Fibroblast of lung (primary cell): ENCODE data around the gene ACSS1. TPM values are rescaled to one million over a fixed set of nuclear protein-coding genes. Genes with fewer than 3 reads are reported as not detected.

Experiments
- DNase-seq, 2 donors: peaks; one replicate each; pipeline versions ENCODE4 v3.0.0 to v3.0.0-alpha.2; 2010; ENCODE audit warnings: low read depth in 2 of 2
- H2AFZ ChIP-seq: 2 replicates; pipeline ENCODE4 v1.5.1; 2012; ENCODE audit warnings: low read length, control low read depth, inconsistent platforms
- H3K27ac ChIP-seq: 2 replicates; pipeline ENCODE4 v1.5.1; 2011; ENCODE audit warnings: low read length, control low read depth; ENCODE audit not compliant: insufficient read depth
- H3K27me3 ChIP-seq: 2 replicates; pipeline ENCODE4 v1.5.1; 2011; ENCODE audit warnings: mild to moderate bottlenecking, low read length; ENCODE audit not compliant: control insufficient read depth, insufficient read depth
- H3K36me3 ChIP-seq: 2 replicates; pipeline ENCODE4 v1.5.1; 2011; ENCODE audit warnings: low read length; ENCODE audit not compliant: control insufficient read depth, insufficient read depth
- H3K4me1 ChIP-seq: 2 replicates; pipeline ENCODE4 v1.5.1; 2011; ENCODE audit warnings: low read length; ENCODE audit not compliant: control insufficient read depth, insufficient read depth; ENCODE audit errors: extremely low read depth
- H3K4me2 ChIP-seq: 2 replicates; pipeline ENCODE4 v1.5.1; 2011; ENCODE audit warnings: low read length, control low read depth; ENCODE audit not compliant: insufficient read depth; ENCODE audit errors: extremely low read depth
- H3K4me3 ChIP-seq, 4 experiments: fragments of 200-600 bp in 1 of 4; sonication (generic) in 1 of 4; replicated peaks in 1 of 4; 2 replicates each; pipeline ENCODE4 v1.5.1; 2011 to 2016; ENCODE audit warnings: low read length in 4 of 4, low read depth in 3 of 4, mild to moderate bottlenecking in 3 of 4, control low read depth in 2 of 4, inconsistent platforms in 1 of 4, mixed read lengths in 1 of 4; ENCODE audit not compliant: insufficient read depth in 1 of 4; ENCODE audit errors: control extremely low read depth in 1 of 4
- H3K79me2 ChIP-seq: 2 replicates; pipeline ENCODE4 v1.5.1; 2012; ENCODE audit warnings: mild to moderate bottlenecking, low read length, inconsistent platforms; ENCODE audit not compliant: control insufficient read depth, insufficient read depth
- H3K9ac ChIP-seq: 2 replicates; pipeline ENCODE4 v1.5.1; 2011; ENCODE audit warnings: mild to moderate bottlenecking, low read length, control low read depth; ENCODE audit not compliant: insufficient read depth
- H3K9me3 ChIP-seq: 2 replicates; pipeline ENCODE4 v1.5.1; 2012; ENCODE audit warnings: low read depth, low read length; ENCODE audit not compliant: control insufficient read depth, insufficient read depth
- H4K20me1 ChIP-seq: 2 replicates; pipeline ENCODE4 v1.5.1; 2011; ENCODE audit warnings: low read length; ENCODE audit not compliant: control insufficient read depth, insufficient read depth; ENCODE audit errors: extremely low read depth
- CTCF ChIP-seq, 2 donors: IDR thresholded peaks in 1 of 2; conservative IDR thresholded peaks in 1 of 2; 1 replicate in 1 of 2; 2 replicates in 1 of 2; pipeline ENCODE4 v1.5.1; 2011 to 2012; ENCODE audit warnings: low read length in 2 of 2, control low read depth in 1 of 2, inconsistent platforms in 1 of 2, low read depth in 1 of 2, mild to moderate bottlenecking in 1 of 2
- EZH2 ChIP-seq: IDR thresholded peaks from 2 replicates; pipeline ENCODE4 v1.5.1; 2012; ENCODE audit warnings: low read length, control low read depth, mild to moderate bottlenecking; ENCODE audit errors: missing control alignments
- polyA plus RNA-seq, 2 donors: library from polyadenylated mRNA; depleted of rRNA in 1 of 2; stranded (reverse) in 1 of 2; unstranded in 1 of 2; fragments of >200 nt; gene quantifications; 2 replicates each; pipeline ENCODE4 v1.2.1, GENCODE V29; 2011 to 2012; ENCODE audit warnings: missing spikeins in 1 of 2
- total RNA-seq: library from RNA; depleted of rRNA; stranded (reverse); fragments of >200 nt; gene quantifications from 2 replicates; pipeline ENCODE4 v1.2.1, GENCODE V29; 2014

Gene ACSS1
- total and polyA plus RNA-seq, 2 donors (not counting 1 experiment from before 2014, with no cell fraction given): 1.3 to 3.4 TPM

- H3K27ac ChIP-seq: no peak overlapping the region
- H3K36me3 ChIP-seq: no peaks in the 10 kb centered on the region
- H3K4me2 ChIP-seq: no peak overlapping the region
- H3K4me3 ChIP-seq: no peak overlapping the region
- no peaks in the 10 kb centered on the region for H3K9me3 ChIP-seq
- H2AFZ ChIP-seq: no peak overlapping the region
- no peaks in the 10 kb centered on the region for H3K27me3 ChIP-seq
- no peaks in the 10 kb centered on the region for H3K4me1 ChIP-seq
- no peaks in the 10 kb centered on the region for H3K79me2 ChIP-seq
- no peak overlapping the region for H3K9ac ChIP-seq
- H4K20me1 ChIP-seq: no peaks in the 10 kb centered on the region
- DNase-seq: no peak
- TF ChIP-seq EZH2 (no peak), CTCF (conservative IDR thresholded peaks at IDR 0.05 in 1 of 2, IDR thresholded peaks at IDR 0.05 in 1 of 2; ENCODE audit: low read depth in 1 of 2, low read length in 2 of 2) (no peak)
Observed at GRCh38 chr20:25016471-25016870, 41.5 kb downstream of the ACSS1 start.

GRCh38 chr20:25015986-25016385 is 42.0 kb downstream of the ACSS1 start:
- Histone ChIP-seq H4K20me1 (no peaks in the 10 kb centered on the region), H3K4me1 (no peaks in the 10 kb centered on the region), H3K9me3 (no peaks in the 10 kb centered on the region), H3K27ac (no peak overlapping the region), H3K9ac (no peak overlapping the region), H3K27me3 (no peaks in the 10 kb centered on the region), H3K79me2 (no peaks in the 10 kb centered on the region), H3K36me3 (no peaks in the 10 kb centered on the region), H3K4me2 (no peak overlapping the region), H3K4me3 (no peak overlapping the region), H2AFZ (no peak overlapping the region)
- DNase-seq: no peak
- TF ChIP-seq CTCF (conservative IDR thresholded peaks at IDR 0.05 in 1 of 2, IDR thresholded peaks at IDR 0.05 in 1 of 2; ENCODE audit: low read depth in 1 of 2, low read length in 2 of 2): no peak
- no peak for TF ChIP-seq EZH2

- TF ChIP-seq CTCF (conservative IDR thresholded peaks at IDR 0.05 in 1 of 2, IDR thresholded peaks at IDR 0.05 in 1 of 2; ENCODE audit: low read depth in 1 of 2, low read length in 2 of 2): no peak
- no peak for TF ChIP-seq EZH2
Observed at GRCh38 chr20:25014816-25015215, 43.1 kb downstream of the ACSS1 start.

More at GRCh38 chr20:25014816-25015215, 43.1 kb downstream of the ACSS1 start:
- Histone ChIP-seq H3K27me3 (peaks cover 4% of the 10 kb centered on the region), H3K4me3 (no peak overlapping the region), H3K9ac (no peak overlapping the region), H3K4me1 (no peaks in the 10 kb centered on the region), H4K20me1 (no peaks in the 10 kb centered on the region), H3K4me2 (no peak overlapping the region), H3K27ac (no peak overlapping the region), H3K9me3 (no peaks in the 10 kb centered on the region), H3K79me2 (no peaks in the 10 kb centered on the region), H2AFZ (no peak overlapping the region), H3K36me3 (no peaks in the 10 kb centered on the region)
- DNase-seq: no peak
